IMR-90 (cell line): ENCODE results near the gene CEP78. TPM values are rescaled to one million over a fixed set of nuclear protein-coding genes. Genes with fewer than 3 reads are reported as not detected.

Experiments
- ATAC-seq: fragments of 200-7000 bp; cut with Tn5 transposase; 2 replicates; pipeline ENCODE4 v1.9.1; 2020; ENCODE audit warnings: low read depth, mild to moderate bottlenecking, moderate library complexity
- BruUV-seq: library from RNA; stranded (reverse); fragments of 400-500 nt; replicated peaks from 2 replicates; lab custom pipeline; 2021; lab: Mats Ljungman, UMichigan
- CTCF ChIA-PET: fragments of 300-600 bp; formaldehyde crosslinking; extraction: SDS; loops from one replicate; lab custom pipeline; 2021; ENCODE audit warnings: antibody characterized with exemption; lab: Yijun Ruan, JAX
- POLR2A ChIA-PET: fragments of 300-600 bp; sonication (Branson Sonifier 250); formaldehyde crosslinking; loops from one replicate; lab custom pipeline; 2022; ENCODE audit warnings: antibody characterized with exemption; ENCODE audit not compliant: unreplicated experiment; lab: Charles Lee
- DNase-seq: peaks from one replicate; pipeline ENCODE4 v3.0.0; 2013
- H2AFZ ChIP-seq: replicated peaks from 2 replicates; pipeline ENCODE3; 2013; ENCODE audit warnings: low read length, mild to moderate bottlenecking; ENCODE audit not compliant: poor library complexity
- H2AK5ac ChIP-seq: 2 replicates; pipeline ENCODE4 v1.6.1; 2013; ENCODE audit warnings: low read depth, low read length, inconsistent platforms
- H2AK9ac ChIP-seq: replicated peaks from 2 replicates; pipeline ENCODE3; 2013; ENCODE audit warnings: mild to moderate bottlenecking, low read depth, low read length, moderate library complexity; ENCODE audit not compliant: poor library complexity
- H2BK120ac ChIP-seq: 2 replicates; pipeline ENCODE4 v1.6.1; 2013; ENCODE audit warnings: low read depth, low read length, inconsistent platforms
- H2BK15ac ChIP-seq: 3 replicates; pipeline ENCODE4 v1.6.1; 2013; ENCODE audit warnings: low read depth, low read length, inconsistent platforms
- H2BK20ac ChIP-seq: 2 replicates; pipeline ENCODE4 v1.6.1; 2013; ENCODE audit warnings: low read depth, mild to moderate bottlenecking, inconsistent platforms, low read length, moderate library complexity
- H2BK5ac ChIP-seq: 2 replicates; pipeline ENCODE4 v1.6.1; 2013; ENCODE audit warnings: mild to moderate bottlenecking, low read depth, low read length, inconsistent platforms; ENCODE audit not compliant: poor library complexity, severe bottlenecking
- H3K14ac ChIP-seq: replicated peaks from 2 replicates; pipeline ENCODE4 v1.6.1; 2013; ENCODE audit warnings: low read depth, low read length, inconsistent platforms
- H3K18ac ChIP-seq: 2 replicates; pipeline ENCODE4 v1.6.1; 2013; ENCODE audit warnings: low read depth, low read length, control low read depth
- H3K23ac ChIP-seq: 2 replicates; pipeline ENCODE4 v1.6.1; 2013; ENCODE audit warnings: low read depth, low read length, inconsistent platforms
- H3K27ac ChIP-seq: 2 replicates; pipeline ENCODE4 v1.5.1; 2013; ENCODE audit warnings: mild to moderate bottlenecking, control low read depth, low read length; ENCODE audit not compliant: insufficient read depth
- H3K27me3 ChIP-seq: 2 replicates; pipeline ENCODE4 v1.6.1; 2013; ENCODE audit warnings: low read length; ENCODE audit not compliant: control insufficient read depth, insufficient read depth
- H3K36me3 ChIP-seq: 2 replicates; pipeline ENCODE4 v1.6.1; 2013; ENCODE audit warnings: low read length, mixed read lengths; ENCODE audit not compliant: control insufficient read depth, insufficient read depth
- H3K4ac ChIP-seq: 2 replicates; pipeline ENCODE4 v1.6.1; 2013; ENCODE audit warnings: low read depth, low read length, inconsistent platforms
- H3K4me1 ChIP-seq: 2 replicates; pipeline ENCODE4 v1.6.1; 2013; ENCODE audit warnings: low read length, mixed read lengths; ENCODE audit not compliant: control insufficient read depth, insufficient read depth
- H3K4me2 ChIP-seq: 2 replicates; pipeline ENCODE4 v1.6.1; 2013; ENCODE audit warnings: low read depth, mild to moderate bottlenecking, control low read depth, low read length, moderate library complexity
- H3K4me3 ChIP-seq: 2 replicates; pipeline ENCODE4 v1.5.1; 2013; ENCODE audit warnings: low read depth, mild to moderate bottlenecking, control low read depth, low read length, moderate library complexity; ENCODE audit not compliant: insufficient read depth
- H3K56ac ChIP-seq: 2 replicates; pipeline ENCODE4 v1.6.1; 2013; ENCODE audit warnings: low read length, inconsistent platforms; ENCODE audit not compliant: insufficient read depth; ENCODE audit errors: extremely low read depth
- H3K79me1 ChIP-seq, 2 experiments: 2 replicates each; pipeline ENCODE4 v1.6.1; 2013; ENCODE audit warnings: low read length in 2 of 2, inconsistent platforms in 1 of 2, low read depth in 1 of 2
- H3K9ac ChIP-seq: 2 replicates; pipeline ENCODE4 v1.6.1; 2013; ENCODE audit warnings: low read depth, low read length, control low read depth
- H3K9me1 ChIP-seq: 2 replicates; pipeline ENCODE4 v1.6.1; 2013; ENCODE audit warnings: low read length, inconsistent platforms; ENCODE audit not compliant: insufficient read depth
- H3K9me3 ChIP-seq: 2 replicates; pipeline ENCODE4 v1.6.1; 2013; ENCODE audit warnings: low read length; ENCODE audit not compliant: control insufficient read depth, insufficient read depth
- H4K20me1 ChIP-seq: 2 replicates; pipeline ENCODE4 v1.6.1; 2013; ENCODE audit warnings: low read length, inconsistent platforms; ENCODE audit not compliant: insufficient read depth
- H4K5ac ChIP-seq: 2 replicates; pipeline ENCODE4 v1.6.1; 2013; ENCODE audit warnings: mild to moderate bottlenecking, low read depth, low read length, control low read depth
- H4K8ac ChIP-seq, 2 experiments: 2 replicates each; pipeline ENCODE4 v1.6.1; 2013; ENCODE audit warnings: low read depth in 2 of 2, low read length in 2 of 2, control low read depth in 1 of 2, inconsistent platforms in 1 of 2
- H4K91ac ChIP-seq: 2 replicates; pipeline ENCODE4 v1.6.1; 2013; ENCODE audit warnings: low read depth, low read length, inconsistent platforms; ENCODE audit not compliant: insufficient read depth
- BHLHE40 ChIP-seq: fragments of 150-350 bp; IDR thresholded peaks from 2 replicates; pipeline ENCODE4 v1.6.1; 2016; ENCODE audit warnings: mild to moderate bottlenecking, low read depth, low read length
- CEBPB ChIP-seq: IDR thresholded peaks from 2 replicates; pipeline ENCODE4 v1.6.1; 2012; ENCODE audit warnings: low read depth, low read length, improper control_type of control experiment
- CHD1 ChIP-seq: IDR thresholded peaks from 2 replicates; pipeline ENCODE4 v1.6.1; 2012; ENCODE audit warnings: low read depth, low read length, improper control_type of control experiment
- CTCF ChIP-seq: conservative IDR thresholded peaks from 2 replicates; pipeline ENCODE4 v1.5.1; 2012; ENCODE audit warnings: mild to moderate bottlenecking, low read depth, low read length, improper control_type of control experiment
- ELK1 ChIP-seq: fragments of 150-350 bp; IDR thresholded peaks from 2 replicates; pipeline ENCODE4 v1.6.1; 2016; ENCODE audit warnings: low read depth, mild to moderate bottlenecking, low read length, moderate library complexity, borderline replicate concordance
- FOS ChIP-seq: fragments of 150-350 bp; IDR thresholded peaks from 2 replicates; pipeline ENCODE4 v1.6.1; 2016; ENCODE audit warnings: low read depth, low read length
- MAFK ChIP-seq: IDR thresholded peaks from 2 replicates; pipeline ENCODE4 v1.6.1; 2012; ENCODE audit warnings: low read depth, low read length, improper control_type of control experiment
- MAZ ChIP-seq: IDR thresholded peaks from 2 replicates; pipeline ENCODE4 v1.6.1; 2012; ENCODE audit warnings: low read depth, mild to moderate bottlenecking, low read length, improper control_type of control experiment, moderate library complexity, borderline replicate concordance
- MXI1 ChIP-seq: IDR thresholded peaks from 2 replicates; pipeline ENCODE4 v1.6.1; 2012; ENCODE audit warnings: low read depth, mild to moderate bottlenecking, low read length, moderate library complexity, borderline replicate concordance
- NFE2L2 ChIP-seq: fragments of 150-350 bp; IDR thresholded peaks from 2 replicates; pipeline ENCODE4 v1.6.1; 2016; ENCODE audit warnings: low read depth, mild to moderate bottlenecking, low read length
- POLR2A ChIP-seq: IDR thresholded peaks from 2 replicates; pipeline ENCODE4 v1.6.1; 2012; ENCODE audit warnings: mild to moderate bottlenecking, low read depth, low read length
- RAD21 ChIP-seq: IDR thresholded peaks from 2 replicates; pipeline ENCODE4 v1.6.1; 2012; ENCODE audit warnings: low read length, improper control_type of control experiment
- RCOR1 ChIP-seq: IDR thresholded peaks from 2 replicates; pipeline ENCODE4 v1.6.1; 2012; ENCODE audit warnings: mild to moderate bottlenecking, low read length, improper control_type of control experiment; ENCODE audit not compliant: insufficient replicate concordance
- RFX5 ChIP-seq: IDR thresholded peaks from 2 replicates; pipeline ENCODE4 v1.8.0; 2012; ENCODE audit warnings: low read depth, mild to moderate bottlenecking, low read length, moderate library complexity
- SMC3 ChIP-seq: fragments of 150-350 bp; IDR thresholded peaks from 2 replicates; pipeline ENCODE4 v1.6.1; 2016; ENCODE audit warnings: low read depth, mild to moderate bottlenecking, antibody characterized with exemption, low read length, moderate library complexity
- USF2 ChIP-seq: fragments of 150-350 bp; IDR thresholded peaks from 2 replicates; pipeline ENCODE4 v1.6.1; 2017; ENCODE audit warnings: mild to moderate bottlenecking, antibody characterized with exemption, low read length, low read depth
- WGBS, 2 experiments: methylation state at CpG; one replicate each; pipeline versions ENCODE4 v1.1.5 to v1.1.7; 2013; ENCODE audit warnings: missing lambda C conversion rate in 2 of 2; ENCODE audit not compliant: insufficient read length in 1 of 2; ENCODE audit errors: extremely low coverage in 2 of 2; 5-methylcytosine and 5-hydroxymethylcytosine counted together
- dilution Hi-C: fragments of 300-500 bp; cut with HindIII; formaldehyde crosslinking; loops from one replicate; pipeline ENCODE4 v1.14.3; 2018; ENCODE audit warnings: low sequenced_read_pairs; ENCODE audit not compliant: unreplicated experiment
- in situ Hi-C: fragments of 300-500 bp; cut with MboI; formaldehyde crosslinking; loops from 3 replicates; pipeline ENCODE4 v1.14.3; 2019; ENCODE audit warnings: low sequenced_read_pairs, inconsistent platforms, mixed read lengths
- intact Hi-C: fragments of 100-400 bp; cut with micrococcal nuclease; formaldehyde crosslinking; loops from 2 replicates; pipeline ENCODE4 v1.10.0; 2022
- polyA plus RNA-seq, 3 experiments: library from polyadenylated mRNA; depleted of rRNA; stranded (reverse); fragments of >200 nt; gene quantifications; 2 replicates each; pipeline ENCODE4 v1.2.3, GENCODE V29; 2012; ENCODE audit warnings: low replicate concordance in 1 of 3
- total RNA-seq: library from RNA; depleted of rRNA; stranded (reverse); fragments of >200 nt; gene quantifications from 2 replicates; pipeline ENCODE4 v1.2.3, GENCODE V29; 2012

CEP78 gene
- total and polyA plus RNA-seq, 2 of the 4 experiments (the other 2 are of a cell fraction) = 9.2 to 18.3 TPM

GRCh38 chr9:78311886-78312524 is 76.1 kb downstream of the CEP78 start:
- Histone ChIP-seq H2BK120ac (no peak overlapping the region), H2BK15ac (no peak overlapping the region), H3K4me2 (no peak overlapping the region), H3K4me1 (0 out of 2 replicates have a peak, but pooled peaks cover 2% of the 10 kb centered on the region), H2BK20ac (no peak overlapping the region), H3K79me1 (peaks cover 10 to 42% of the 10 kb centered on the region in 2 experiments; a peak in 3 of 4 replicates), H3K27me3 (no peaks in the 10 kb centered on the region), H3K4me3 (no peak overlapping the region), H2BK5ac (no peak overlapping the region), H3K27ac (no peak overlapping the region), H4K91ac (no peak overlapping the region), H4K8ac (no peak overlapping the region), H3K9me1 (peaks cover 4% of the 10 kb centered on the region; the same call in 1 of the 2 replicates), H4K20me1 (peaks cover 48% of the 10 kb centered on the region), H3K4ac (no peak overlapping the region), H4K5ac (no peak overlapping the region), H3K14ac (no peak overlapping the region), H2AK5ac (no peak overlapping the region), H3K9me3 (no peaks in the 10 kb centered on the region), H2AK9ac (no peak overlapping the region), H3K18ac (no peak overlapping the region), H3K23ac (no peak overlapping the region), H3K56ac (no peak overlapping the region), H3K9ac (no peak overlapping the region), H3K36me3 (peaks cover 49% of the 10 kb centered on the region), H2AFZ (no peak overlapping the region)
- intact Hi-C loops (no loop called here), dilution Hi-C loops (no loop called here), in situ Hi-C loops (no loop called here)
- WGBS, 2 experiments = no CpG with 5 or more reads among the region's 9 CpGs
- TF ChIP-seq RFX5 = no peak
- no peak for TF ChIP-seq SMC3
- TF ChIP-seq CTCF = no peak
- TF ChIP-seq ELK1 = no peak
- no peak for TF ChIP-seq RCOR1
- no peak for TF ChIP-seq MAZ
- no peak for TF ChIP-seq CEBPB
- TF ChIP-seq MXI1 = no peak
- TF ChIP-seq BHLHE40 = no peak
- TF ChIP-seq NFE2L2 = no peak
- TF ChIP-seq RAD21 = no peak
- no peak for TF ChIP-seq CHD1
- no peak for TF ChIP-seq MAFK
- TF ChIP-seq FOS = no peak
- TF ChIP-seq USF2 = no peak
- no peak for TF ChIP-seq POLR2A
- ATAC-seq (no peak), DNase-seq (no peak)
- BruUV-seq = no TSS peak
- ChIA-PET POLR2A (no interaction called here), CTCF (no interaction called here)
